ENCODE data around the gene HSPA12A. TPM values are rescaled to one million over a fixed set of nuclear protein-coding genes. Genes with fewer than 3 reads are reported as not detected.

Gene HSPA12A
- total RNA-seq, 4 donors from 2014 or later = 4.5 to 6.0 (median 4.9) TPM

- Histone ChIP-seq H3K4me3 (no peak overlapping the region), H3K27ac (no peak overlapping the region), H3K9me3 (no peaks in the 10 kb centered on the region), H3K4me1 (peaks cover 3 to 8% of the 10 kb centered on the region in 2 donors), H3K27me3 (no peaks in the 10 kb centered on the region), H3K36me3 (no peaks in the 10 kb centered on the region)
- DNase-seq (no peak), ATAC-seq (no peak)
- TF ChIP-seq POLR2A (IDR thresholded peaks at IDR 0.05) = no peak
- no peak for TF ChIP-seq CTCF (IDR thresholded peaks at IDR 0.05 in 4 of 5, conservative IDR thresholded peaks at IDR 0.05 in 1 of 5)
- in situ Hi-C loops (cut with MboI; ENCODE audit: low sequenced_read_pairs in 4 of 4) = loop anchor here in 2 of 4 donors (5.0 to 10.0 kb wide), 2 partner anchors 95 to 102 kb away; no protein-coding TSS in a partner anchor
- intact Hi-C loops (cut with DNase I; ENCODE audit: low total_unique reads) = loop anchor here (5.0 kb wide), 1 partner anchor 45 kb away; the partner anchor contains the start of gene HSPA12A
These were observed 44.8 kb upstream of the HSPA12A start for GRCh38 chr10:116787053-116787659.

GRCh38 chr10:116785867-116786266, 43.5 kb upstream of the HSPA12A start:
- no peak overlapping the region for H3K4me3 ChIP-seq
- DNase-seq = no peak
- no peak for ATAC-seq
- no peaks in the 10 kb centered on the region for H3K27me3 ChIP-seq
- H3K4me1 ChIP-seq = peaks cover 3 to 8% of the 10 kb centered on the region in 2 donors
- TF ChIP-seq CTCF (IDR thresholded peaks at IDR 0.05 in 4 of 5, conservative IDR thresholded peaks at IDR 0.05 in 1 of 5) (no peak), POLR2A (IDR thresholded peaks at IDR 0.05) (no peak)
- H3K36me3 ChIP-seq = no peaks in the 10 kb centered on the region
- H3K27ac ChIP-seq = no peak overlapping the region
- in situ Hi-C loops (cut with MboI; ENCODE audit: low sequenced_read_pairs in 4 of 4) = loop anchor here in 2 of 4 donors (5.0 to 10.0 kb wide), 2 partner anchors 94 to 101 kb away; no protein-coding TSS in a partner anchor
- no peaks in the 10 kb centered on the region for H3K9me3 ChIP-seq
- intact Hi-C loops (cut with DNase I; ENCODE audit: low total_unique reads) = loop anchor here (5.0 kb wide), 1 partner anchor 44 kb away; the partner anchor contains the start of gene HSPA12A

- DNase-seq = no peak
- H3K27ac ChIP-seq = no peak overlapping the region
- H3K4me3 ChIP-seq = no peak overlapping the region
- no peaks in the 10 kb centered on the region for H3K27me3 ChIP-seq
- intact Hi-C loops (cut with DNase I; ENCODE audit: low total_unique reads) (loop anchor here (5.0 kb wide), 1 partner anchor 43 kb away; the partner anchor contains the start of gene HSPA12A), in situ Hi-C loops (cut with MboI; ENCODE audit: low sequenced_read_pairs in 4 of 4) (loop anchor here in 2 of 4 donors (5.0 to 10.0 kb wide), 2 partner anchors 93 to 100 kb away; no protein-coding TSS in a partner anchor)
- ATAC-seq = no peak
- no peaks in the 10 kb centered on the region for H3K9me3 ChIP-seq
- H3K4me1 ChIP-seq = peaks cover 3 to 8% of the 10 kb centered on the region in 2 donors
- no peak for TF ChIP-seq POLR2A (IDR thresholded peaks at IDR 0.05)
- TF ChIP-seq CTCF (IDR thresholded peaks at IDR 0.05 in 4 of 5, conservative IDR thresholded peaks at IDR 0.05 in 1 of 5) = no peak
- H3K36me3 ChIP-seq = no peaks in the 10 kb centered on the region
These were observed 42.9 kb upstream of the HSPA12A start for GRCh38 chr10:116785282-116785681.

- TF ChIP-seq CTCF (IDR thresholded peaks at IDR 0.05 in 4 of 5, conservative IDR thresholded peaks at IDR 0.05 in 1 of 5) (no peak), POLR2A (IDR thresholded peaks at IDR 0.05) (no peak)
- H3K27ac ChIP-seq = no peak overlapping the region
- no peak for DNase-seq
- no peak for ATAC-seq
- peaks cover 3 to 8% of the 10 kb centered on the region in 2 donors for H3K4me1 ChIP-seq
- in situ Hi-C loops (cut with MboI; ENCODE audit: low sequenced_read_pairs in 4 of 4) = loop anchor here in 3 of 4 donors (5.0 to 10.0 kb wide), 3 partner anchors 92 to 100 kb away; no protein-coding TSS in a partner anchor
- intact Hi-C loops (cut with DNase I; ENCODE audit: low total_unique reads) = loop anchor here (5.0 kb wide), 1 partner anchor 42 kb away; the partner anchor contains the start of gene HSPA12A
- no peak overlapping the region for H3K4me3 ChIP-seq
- H3K9me3 ChIP-seq = no peaks in the 10 kb centered on the region
- H3K36me3 ChIP-seq = no peaks in the 10 kb centered on the region
- no peaks in the 10 kb centered on the region for H3K27me3 ChIP-seq
These were observed 42.3 kb upstream of the HSPA12A start for GRCh38 chr10:116784651-116785050.
